Kidney (tissue), 14 donors: ENCODE data around the gene GDI1. TPM values are rescaled to one million over a fixed set of nuclear protein-coding genes. Genes with fewer than 3 reads are reported as not detected.

Experiments
- DNase-seq, 5 donors: peaks; one replicate each; pipeline ENCODE4 v3.0.0-alpha.2; 2013 to 2020
- FAIRE-seq: peaks from 2 replicates; lab custom pipeline; 2012; peaks lifted over from hg19 to GRCh38; lab: Jason Lieb, UNC
- H3K27ac ChIP-seq, 2 donors: one replicate each; pipeline ENCODE4 v1.7.0; 2013; ENCODE audit warnings: low read depth in 2 of 2, low read length in 2 of 2, inconsistent platforms in 1 of 2
- H3K27me3 ChIP-seq: one replicate; pipeline ENCODE4 v1.7.1; 2013; ENCODE audit warnings: low read length, inconsistent platforms; ENCODE audit not compliant: control insufficient read depth, insufficient read depth
- H3K36me3 ChIP-seq, 3 donors: one replicate each; pipeline versions ENCODE4 v1.7.0 to v1.7.1; 2013; ENCODE audit warnings: low read length in 3 of 3, control low read depth in 1 of 3, inconsistent platforms in 1 of 3; ENCODE audit not compliant: insufficient read depth in 3 of 3, control insufficient read depth in 2 of 3
- H3K4me1 ChIP-seq, 3 donors: one replicate each; pipeline versions ENCODE4 v1.7.0 to v1.7.1; 2013; ENCODE audit warnings: low read length in 3 of 3, inconsistent platforms in 1 of 3, low read depth in 1 of 3; ENCODE audit not compliant: control insufficient read depth in 2 of 3, insufficient read depth in 2 of 3
- H3K4me3 ChIP-seq, 3 donors: one replicate each; pipeline versions ENCODE4 v1.7.0 to v1.8.1; 2013; ENCODE audit warnings: low read length in 3 of 3, control low read depth in 1 of 3, inconsistent platforms in 1 of 3
- H3K9ac ChIP-seq, 3 donors: one replicate each; pipeline versions ENCODE4 v1.7.0 to v1.7.1; 2013; ENCODE audit warnings: low read length in 3 of 3, control low read depth in 1 of 3, inconsistent platforms in 1 of 3
- H3K9me3 ChIP-seq, 3 donors: one replicate each; pipeline versions ENCODE4 v1.7.0 to v1.7.1; 2013; ENCODE audit warnings: low read length in 3 of 3, control low read depth in 1 of 3, inconsistent platforms in 1 of 3; ENCODE audit not compliant: control insufficient read depth in 2 of 3, insufficient read depth in 1 of 3
- CTCF ChIP-seq: IDR thresholded peaks from 3 replicates; pipeline ENCODE4 v1.5.1; 2012; ENCODE audit warnings: mild to moderate bottlenecking, moderate library complexity, borderline replicate concordance; ENCODE audit not compliant: insufficient read depth; ENCODE audit errors: extremely low read depth
- intact Hi-C: fragments of 100-400 bp; cut with DNase I; formaldehyde crosslinking; loops from one replicate; pipeline ENCODE4 v1.11.1; 2022
- polyA plus RNA-seq: library from polyadenylated mRNA; stranded (reverse); fragments of 350-450 nt; fragmentation: Illumina TruSeq; extraction: RNeasy Lipid Tissue Mini Kit (QIAGEN cat#74804); gene quantifications from one replicate; pipeline ENCODE4 v1.2.3, GENCODE V29; 2014; ENCODE audit warnings: low read depth, low replicate concordance; ENCODE audit not compliant: insufficient read depth
- total RNA-seq: library from RNA; stranded (reverse); fragmentation: NEBNext Ultra II Directional; extraction: Animal tissue kit (Norgen Biotek cat#: 25700); gene quantifications from one replicate; pipeline ENCODE4 v1.2.1, GENCODE V29; 2021
- donor health status: control.
- donor health status: control.
- donor health status: control.
- donor health status: control.
- donor health status: control.
- donor health status: DM: yes; HTN: yes; CAD: no.
- donor health status: Normal renal cell carcinoma (clear cell type).

GDI1 gene
- total and polyA plus RNA-seq, 2 donors from 2014 or later, result 92.5 to 116 TPM

- Histone ChIP-seq H3K4me3 (no peak overlapping the region), H3K9me3 (no peaks in the 10 kb centered on the region), H3K27me3 (no peaks in the 10 kb centered on the region), H3K9ac (no peak overlapping the region), H3K4me1 (no peaks in the 10 kb centered on the region), H3K27ac (no peak overlapping the region), H3K36me3 (no peaks in the 10 kb centered on the region)
- intact Hi-C loops, result no loop called here
- no peak for TF ChIP-seq CTCF
- FAIRE-seq, result no peak
- DNase-seq, result no peak
Measured at GRCh38 chrX:154469114-154469513, 32.2 kb downstream of the GDI1 start.

GRCh38 chrX:154469880-154470279, 32.9 kb downstream of the GDI1 start:
- H3K27me3 ChIP-seq, result no peaks in the 10 kb centered on the region
- FAIRE-seq, result no peak
- no peak overlapping the region for H3K27ac ChIP-seq
- H3K4me3 ChIP-seq, result no peak overlapping the region
- no peaks in the 10 kb centered on the region for H3K4me1 ChIP-seq
- no peak overlapping the region for H3K9ac ChIP-seq
- no peak for DNase-seq
- no peak for TF ChIP-seq CTCF
- intact Hi-C loops, result no loop called here
- no peaks in the 10 kb centered on the region for H3K9me3 ChIP-seq
- H3K36me3 ChIP-seq, result no peaks in the 10 kb centered on the region

GRCh38 chrX:154470434-154470833, 33.5 kb downstream of the GDI1 start:
- intact Hi-C loops, result no loop called here
- no peak for FAIRE-seq
- H3K36me3 ChIP-seq, result no peaks in the 10 kb centered on the region

More at GRCh38 chrX:154470434-154470833, 33.5 kb downstream of the GDI1 start:
- no peak overlapping the region for H3K27ac ChIP-seq
- no peaks in the 10 kb centered on the region for H3K9me3 ChIP-seq
- DNase-seq, result no peak
- no peak overlapping the region for H3K9ac ChIP-seq
- H3K4me1 ChIP-seq, result no peaks in the 10 kb centered on the region
- no peaks in the 10 kb centered on the region for H3K27me3 ChIP-seq
- TF ChIP-seq CTCF, result no peak
- no peak overlapping the region for H3K4me3 ChIP-seq
